Choroid plexus epithelial cell (primary cell): Measurements from ENCODE around the gene FZD4.
"Not testable (repeated sequence)": the region's sequence is repeated elsewhere in the genome, so short reads cannot be mapped to it uniquely, and the experiment has no call there.

Experiments
- DNase-seq: peaks from one replicate; pipeline ENCODE4 v3.0.0-alpha.2; 2010; ENCODE audit warnings: low read depth
- H3K4me3 ChIP-seq: 2 replicates; pipeline ENCODE4 v1.5.1; 2011; ENCODE audit warnings: low read depth, mild to moderate bottlenecking, control low read depth, low read length, moderate library complexity
- CTCF ChIP-seq: conservative IDR thresholded peaks from 2 replicates; pipeline ENCODE4 v1.5.1; 2011; ENCODE audit warnings: low read depth, mild to moderate bottlenecking, control low read depth, inconsistent platforms, low read length, moderate library complexity

Gene FZD4

GRCh38 chr11:86941077-86941870 is 13.9 kb downstream of the FZD4 start:
- no peak for TF ChIP-seq CTCF
- DNase-seq = no peak
- no peak overlapping the region for H3K4me3 ChIP-seq

DNA sequence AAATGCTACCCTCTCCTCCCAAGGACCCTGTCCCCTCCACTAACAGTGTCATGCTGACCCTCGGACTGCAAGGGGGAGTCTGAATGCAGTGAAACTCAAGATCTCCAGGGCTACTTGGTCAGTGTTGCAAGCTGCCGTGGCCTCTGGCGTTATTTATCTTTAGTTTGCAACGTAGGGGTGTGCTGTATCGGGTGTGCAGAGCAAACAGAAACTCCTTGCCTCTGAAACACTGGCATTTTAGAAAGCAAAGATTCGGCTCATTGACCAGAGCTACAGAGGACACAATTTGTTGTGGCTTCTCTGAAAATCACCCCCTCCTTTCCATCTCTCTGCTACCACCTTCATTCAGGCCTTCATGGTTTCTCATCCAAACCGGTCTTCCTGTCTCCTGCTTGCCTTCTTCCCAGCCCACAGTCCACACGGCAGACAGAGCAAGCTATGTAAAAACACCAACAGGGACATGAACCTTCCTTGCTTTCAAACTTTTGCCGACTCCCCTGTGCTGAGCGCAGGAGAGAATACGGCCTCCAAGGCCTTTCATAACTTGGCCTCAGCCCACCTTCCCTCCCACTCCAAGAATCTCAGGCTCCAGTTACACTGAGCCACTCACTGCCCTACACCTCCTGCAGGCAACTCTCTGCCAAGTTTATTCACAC is 14.9 kb downstream of the FZD4 start:
- DNase-seq = peak; percentile 94
- peak; percentile 34 for TF ChIP-seq CTCF
- peak overlapping the region; percentile 36 for H3K4me3 ChIP-seq

DNA sequence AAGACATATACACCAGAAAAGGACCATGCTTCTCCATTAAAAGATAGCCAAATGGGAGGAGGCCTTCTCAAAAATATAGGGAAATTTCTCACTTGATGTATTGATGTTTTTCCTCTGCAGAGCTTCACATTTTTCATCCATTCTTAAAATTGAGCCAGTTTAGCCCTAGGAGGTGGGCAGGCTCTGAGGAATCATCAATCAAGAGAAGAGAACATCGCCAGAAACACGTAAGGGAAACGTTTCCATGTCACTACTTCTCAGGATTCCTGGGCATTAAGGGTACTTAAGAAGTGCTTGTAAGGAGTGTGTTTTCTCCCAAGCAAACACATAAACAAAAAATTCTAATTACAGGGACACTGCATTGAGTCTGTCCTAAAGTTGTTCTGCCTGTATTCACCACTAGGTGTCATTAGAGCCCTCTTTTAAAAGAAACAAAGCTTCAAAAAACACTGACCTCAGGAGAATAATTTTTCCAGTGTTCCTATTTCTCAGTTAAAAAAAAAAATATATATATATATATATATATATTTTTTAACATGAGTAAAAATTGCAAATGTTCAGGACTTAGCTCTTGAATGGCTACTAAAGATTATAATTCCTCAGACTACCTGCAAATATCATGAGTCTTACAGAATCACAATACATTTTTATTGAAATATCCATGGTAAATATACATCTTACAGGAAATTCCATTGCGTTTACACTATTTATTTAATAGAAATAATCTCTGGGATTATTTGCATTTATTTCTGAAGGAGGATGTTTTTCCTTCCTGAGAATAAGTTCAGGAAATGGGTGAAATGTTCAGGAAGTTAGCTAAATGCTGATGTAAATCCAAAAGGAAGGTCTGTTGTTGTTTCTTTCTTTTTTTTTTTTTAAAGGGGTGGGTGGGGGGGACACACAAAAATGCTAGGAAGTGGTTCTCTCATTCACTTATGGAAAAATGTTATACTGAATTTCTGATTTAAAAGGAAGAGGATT is 16.0 kb downstream of the FZD4 start:
- DNase-seq = peak; percentile 80
- TF ChIP-seq CTCF = peak; percentile 62
- no peak overlapping the region for H3K4me3 ChIP-seq

- no peak for TF ChIP-seq CTCF
Observed at GRCh38 chr11:86938203-86938899, 16.8 kb downstream of the FZD4 start.

DNA sequence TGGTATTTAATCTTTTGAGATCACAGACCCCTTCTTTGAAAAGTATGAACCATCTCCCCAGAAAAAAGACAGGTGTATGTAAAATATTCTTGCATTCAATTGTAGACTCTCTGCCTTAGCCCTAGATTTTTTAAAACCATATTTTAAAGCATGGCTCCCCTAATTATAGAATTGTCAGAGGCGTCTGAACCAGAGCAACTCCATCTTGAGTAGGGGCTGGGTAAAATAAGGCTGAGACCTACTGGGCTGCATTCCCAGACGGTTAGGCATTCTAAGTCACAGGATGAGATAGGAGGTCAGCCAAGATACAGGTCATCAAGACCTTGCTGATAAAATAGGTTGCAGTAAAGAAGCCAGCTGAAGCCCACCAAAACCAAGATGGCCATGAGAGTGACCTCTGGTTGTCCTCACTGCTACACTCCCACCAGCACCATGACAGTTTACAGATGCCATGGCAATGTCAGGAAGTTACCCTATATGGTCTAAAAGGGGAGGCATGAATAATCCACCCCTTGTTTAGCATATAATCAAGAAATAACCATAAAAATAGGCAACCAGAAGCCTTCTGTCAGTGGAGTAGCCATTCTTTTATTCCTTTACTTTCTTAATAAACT is 17.9 kb downstream of the FZD4 start:
- not testable (repeated sequence) for H3K4me3 ChIP-seq, DNase-seq

More at GRCh38 chr11:86938203-86938899, 16.8 kb downstream of the FZD4 start:
- DNase-seq = no peak
- H3K4me3 ChIP-seq = no peak overlapping the region

- TF ChIP-seq CTCF = no peak
Observed at GRCh38 chr11:86934926-86935579, 20.1 kb downstream of the FZD4 start.

More at GRCh38 chr11:86934926-86935579, 20.1 kb downstream of the FZD4 start:
- DNase-seq = no peak
- no peak overlapping the region for H3K4me3 ChIP-seq
